HCT116 (cell line): ENCODE measurements around the gene LYPD8. TPM values are rescaled to one million over a fixed set of nuclear protein-coding genes. Genes with fewer than 3 reads are reported as not detected.

ENCODE experiments used
- ATAC-seq: fragments of 200-7000 bp; cut with Tn5 transposase; 2 replicates; pipeline ENCODE4 v1.9.1; 2020; ENCODE audit warnings: mild to moderate bottlenecking, moderate library complexity
- BruUV-seq: library from RNA; stranded (reverse); fragments of 400-500 nt; replicated peaks from 2 replicates; lab custom pipeline; 2021; lab: Mats Ljungman, UMichigan
- CTCF ChIA-PET: fragments of 300-600 bp; sonication (Branson Sonifier 250); formaldehyde crosslinking; loops from one replicate; lab custom pipeline; 2021; ENCODE audit warnings: antibody characterized with exemption; lab: Charles Lee
- POLR2A ChIA-PET: fragments of 300-600, 350-600 bp; sonication (Branson Sonifier 250); formaldehyde crosslinking; loops from one replicate; lab custom pipeline; 2021; ENCODE audit warnings: antibody characterized with exemption; lab: Charles Lee
- RAD21 ChIA-PET, 2 experiments: fragments of 300-600 bp; sonication (Branson Sonifier 250); formaldehyde crosslinking; loops; one replicate each; lab custom pipeline; 2023; ENCODE audit warnings: low total read pairs in 2 of 2; ENCODE audit not compliant: uncharacterized antibody in 2 of 2, unreplicated experiment in 2 of 2, low non-redundant PET in 1 of 2; lab: Charles Lee
- DNase-seq: peaks from one replicate; pipeline ENCODE4 v3.0.0-alpha.2; 2010; ENCODE audit warnings: low read depth, low spot score
- H2AFZ ChIP-seq: fragments of 200-600 bp; shearing (Covaris generic), sonication (generic); 2 replicates; pipeline ENCODE4 v1.6.1; 2017; ENCODE audit warnings: low read depth, mixed run types, mixed read lengths, antibody characterized with exemption, low read length; ENCODE audit not compliant: poor library complexity, severe bottlenecking
- H3K27ac ChIP-seq: 2 replicates; pipeline ENCODE4 v1.5.1; 2012; ENCODE audit warnings: low read depth, low read length
- H3K27me3 ChIP-seq: fragments of 200-600 bp; sonication (generic); 2 replicates; pipeline ENCODE4 v1.6.1; 2016; ENCODE audit warnings: mixed run types, low read length, mixed read lengths; ENCODE audit not compliant: insufficient read depth
- H3K36me3 ChIP-seq, 2 experiments: fragments of 200-500 bp in 1 of 2; fragments of 200-600 bp in 1 of 2; sonication (Bioruptor generic) in 1 of 2; sonication (generic) in 1 of 2; 2 replicates each; pipeline versions ENCODE4 v1.5.1 to v1.6.1; 2014 to 2016; ENCODE audit warnings: low read length in 2 of 2, inconsistent platforms in 1 of 2, mixed read lengths in 1 of 2, mixed run types in 1 of 2; ENCODE audit not compliant: insufficient read depth in 2 of 2, control insufficient read depth in 1 of 2
- H3K4me1 ChIP-seq, 2 experiments: fragments of 200-600 bp in 1 of 2; sonication (generic) in 1 of 2; 2 replicates each; pipeline versions ENCODE4 v1.5.1 to v1.6.1; 2012 to 2017; ENCODE audit warnings: low read length in 2 of 2, inconsistent platforms in 1 of 2, mild to moderate bottlenecking in 1 of 2, mixed read lengths in 1 of 2, mixed run types in 1 of 2, moderate library complexity in 1 of 2; ENCODE audit not compliant: insufficient read depth in 2 of 2, control insufficient read depth in 1 of 2
- H3K4me2 ChIP-seq: fragments of 200-600 bp; sonication (generic); 2 replicates; pipeline ENCODE4 v1.6.1; 2017; ENCODE audit warnings: mixed run types, low read length, mixed read lengths
- H3K4me3 ChIP-seq, 2 experiments: fragments of 200-600 bp in 1 of 2; sonication (generic) in 1 of 2; replicated peaks in 1 of 2; 2 replicates each; pipeline ENCODE4 v1.5.1; 2011 to 2016; ENCODE audit warnings: low read length in 2 of 2, control low read depth in 1 of 2, low read depth in 1 of 2, mild to moderate bottlenecking in 1 of 2, mixed read lengths in 1 of 2, mixed run types in 1 of 2
- H3K79me2 ChIP-seq: fragments of 200-600 bp; sonication (generic); 2 replicates; pipeline ENCODE4 v1.6.1; 2017; ENCODE audit warnings: mild to moderate bottlenecking, mixed run types, low read length, moderate library complexity, mixed read lengths; ENCODE audit not compliant: insufficient read depth
- H3K9ac ChIP-seq: fragments of 200-600 bp; sonication (generic); 2 replicates; pipeline ENCODE4 v1.6.1; 2016; ENCODE audit warnings: low read length, mixed read lengths
- H3K9me2 ChIP-seq: fragments of 200-600 bp; sonication (generic), shearing (Covaris generic); 2 replicates; pipeline ENCODE4 v1.6.1; 2017; ENCODE audit warnings: mixed run types, mild to moderate bottlenecking, moderate library complexity; ENCODE audit not compliant: insufficient read depth
- H3K9me3 ChIP-seq, 2 experiments: fragments of 200-500 bp in 1 of 2; fragments of 200-600 bp in 1 of 2; sonication (Bioruptor generic) in 1 of 2; sonication (generic) in 1 of 2; 2 replicates each; pipeline ENCODE4 v1.6.1; 2014 to 2017; ENCODE audit warnings: low read length in 2 of 2, mixed read lengths in 2 of 2, inconsistent platforms in 1 of 2, low read depth in 1 of 2, mild to moderate bottlenecking in 1 of 2, mixed run types in 1 of 2, moderate library complexity in 1 of 2; ENCODE audit not compliant: control insufficient read depth in 1 of 2, insufficient read depth in 1 of 2
- H4K20me1 ChIP-seq: fragments of 200-600 bp; sonication (generic), shearing (Covaris generic); 2 replicates; pipeline ENCODE4 v1.6.1; 2017; ENCODE audit warnings: mixed run types, mild to moderate bottlenecking, moderate library complexity; ENCODE audit not compliant: insufficient read depth
- CEBPB ChIP-seq: IDR thresholded peaks from 2 replicates; pipeline ENCODE4 v1.6.1; 2012; ENCODE audit warnings: low read depth
- CTCF ChIP-seq, 3 experiments: fragments of 200-600 bp in 1 of 3; sonication (generic) in 1 of 3; IDR thresholded peaks in 2 of 3; conservative IDR thresholded peaks in 1 of 3; 2 replicates each; pipeline ENCODE4 v1.5.1; 2012 to 2017; ENCODE audit warnings: low read depth in 2 of 3, low read length in 2 of 3, antibody characterized with exemption in 1 of 3, borderline replicate concordance in 1 of 3, control low read depth in 1 of 3, mild to moderate bottlenecking in 1 of 3, mixed read lengths in 1 of 3, mixed run types in 1 of 3, moderate library complexity in 1 of 3; ENCODE audit not compliant: insufficient read depth in 1 of 3
- FOSL1 ChIP-seq: IDR thresholded peaks from 2 replicates; pipeline ENCODE4 v1.6.1; 2012; ENCODE audit warnings: low read depth
- JUND ChIP-seq: IDR thresholded peaks from 2 replicates; pipeline ENCODE4 v1.6.1; 2012
- MAX ChIP-seq: IDR thresholded peaks from 2 replicates; pipeline ENCODE4 v1.6.1; 2012
- POLR2AphosphoS5 ChIP-seq: IDR thresholded peaks from 2 replicates; pipeline ENCODE4 v1.6.1; 2011; ENCODE audit warnings: mild to moderate bottlenecking, low read depth, low read length, moderate library complexity
- SP1 ChIP-seq: IDR thresholded peaks from 2 replicates; pipeline ENCODE4 v1.6.1; 2012; ENCODE audit warnings: low read depth
- SRF ChIP-seq: IDR thresholded peaks from 2 replicates; pipeline ENCODE4 v1.6.1; 2012; ENCODE audit warnings: low read depth
- TCF7L2 ChIP-seq: IDR thresholded peaks from 2 replicates; pipeline ENCODE4 v1.7.0; 2011; ENCODE audit warnings: borderline replicate concordance, inconsistent platforms; ENCODE audit not compliant: insufficient read depth, insufficient read length; ENCODE audit errors: extremely low read depth
- YY1 ChIP-seq: IDR thresholded peaks from 2 replicates; pipeline ENCODE4 v1.6.1; 2011; ENCODE audit warnings: low read length, low read depth, moderate library complexity, mild to moderate bottlenecking; ENCODE audit not compliant: insufficient replicate concordance; ENCODE audit errors: extremely low read depth
- ZBTB33 ChIP-seq: IDR thresholded peaks from 2 replicates; pipeline ENCODE4 v1.6.1; 2011; ENCODE audit warnings: mild to moderate bottlenecking, low read length, moderate library complexity; ENCODE audit not compliant: insufficient replicate concordance; ENCODE audit errors: extremely low read depth
- intact Hi-C: fragments of 100-400 bp; cut with micrococcal nuclease; formaldehyde crosslinking; loops from 2 replicates; pipeline ENCODE4 v1.10.0; 2022
- total RNA-seq: library from RNA; stranded (reverse); gene quantifications from one replicate; pipeline ENCODE4 v1.2.1, GENCODE V29; 2021; ENCODE audit not compliant: unreplicated experiment

The LYPD8 gene
- total RNA-seq, 1 experiment from 2014 or later = not detected

- H3K79me2 ChIP-seq = no peaks in the 10 kb centered on the region
- H3K27me3 ChIP-seq = no peaks in the 10 kb centered on the region
- no peak overlapping the region for H3K27ac ChIP-seq
- RAD21 ChIA-PET = no interaction called here
- no peaks in the 10 kb centered on the region for H3K9me3 ChIP-seq
- TF ChIP-seq ZBTB33 = no peak
- TF ChIP-seq CTCF (IDR thresholded peaks at IDR 0.05 in 2 of 3, conservative IDR thresholded peaks at IDR 0.05 in 1 of 3; ENCODE audit: borderline replicate concordance in 1 of 3, insufficient read depth in 1 of 3, low read depth in 2 of 3, low read length in 2 of 3) = no peak
- no peak for TF ChIP-seq TCF7L2
- TF ChIP-seq POLR2AphosphoS5 = no peak
- TF ChIP-seq FOSL1 = no peak
- no peak for TF ChIP-seq JUND
- no peak for TF ChIP-seq MAX
- TF ChIP-seq SRF = no peak
- no peak for TF ChIP-seq YY1
- TF ChIP-seq SP1 = no peak
- no peak for TF ChIP-seq CEBPB
- POLR2A ChIA-PET = no interaction called here
- H3K36me3 ChIP-seq = no peaks in the 10 kb centered on the region
- no peaks in the 10 kb centered on the region for H4K20me1 ChIP-seq
- DNase-seq (no peak), ATAC-seq (no peak)
- H3K9me2 ChIP-seq = no peaks in the 10 kb centered on the region
- H3K4me3 ChIP-seq = no peak overlapping the region
- no peak overlapping the region for H3K4me2 ChIP-seq
- intact Hi-C loops = no loop called here
- H3K4me1 ChIP-seq = no peaks in the 10 kb centered on the region
- CTCF ChIA-PET = no interaction called here
- no peak overlapping the region for H2AFZ ChIP-seq
- no peak overlapping the region for H3K9ac ChIP-seq
- BruUV-seq = no TSS peak
Observed at GRCh38 chr1:248730507-248731335, 24.8 kb downstream of the LYPD8 start.
